Neutrophil (primary cell): ENCODE data around the gene RAB3B.

Source experiments
- H3K27ac ChIP-seq: fragments of 200-600 bp; sonication (generic); 2 replicates; pipeline ENCODE4 v1.5.1; 2016; ENCODE audit warnings: mild to moderate bottlenecking, moderate library complexity
- H3K27me3 ChIP-seq: fragments of 200-600 bp; sonication (generic); 2 replicates; pipeline ENCODE4 v1.6.0; 2016; ENCODE audit warnings: mild to moderate bottlenecking
- H3K36me3 ChIP-seq: fragments of 200-600 bp; sonication (generic); 2 replicates; pipeline ENCODE4 v1.5.1; 2017
- H3K4me1 ChIP-seq, 2 experiments: fragments of 200-600 bp in 1 of 2; sonication (generic) in 1 of 2; 1 replicate in 1 of 2; 2 replicates in 1 of 2; pipeline versions ENCODE4 v1.5.1 to v1.6.1; 2013 to 2016; ENCODE audit warnings: low read depth in 1 of 2, low read length in 1 of 2, mild to moderate bottlenecking in 1 of 2, moderate library complexity in 1 of 2; ENCODE audit not compliant: control insufficient read depth in 1 of 2, insufficient read depth in 1 of 2
- H3K4me3 ChIP-seq, 2 experiments: fragments of 200-600 bp in 1 of 2; sonication (generic) in 1 of 2; 1 replicate in 1 of 2; 2 replicates in 1 of 2; pipeline ENCODE4 v1.5.1; 2013 to 2016; ENCODE audit warnings: low read depth in 1 of 2, low read length in 1 of 2, mild to moderate bottlenecking in 1 of 2, moderate library complexity in 1 of 2
- H3K9me3 ChIP-seq: fragments of 200-600 bp; sonication (generic); 2 replicates; pipeline ENCODE4 v1.5.1; 2016
- TF ChIP-seq, protein P1 (sequence below): fragments of 200-600 bp; sonication (generic); IDR thresholded peaks from 2 replicates; pipeline ENCODE4 v1.5.1; 2016; ENCODE audit warnings: antibody characterized with exemption

RAB3B gene

DNA sequence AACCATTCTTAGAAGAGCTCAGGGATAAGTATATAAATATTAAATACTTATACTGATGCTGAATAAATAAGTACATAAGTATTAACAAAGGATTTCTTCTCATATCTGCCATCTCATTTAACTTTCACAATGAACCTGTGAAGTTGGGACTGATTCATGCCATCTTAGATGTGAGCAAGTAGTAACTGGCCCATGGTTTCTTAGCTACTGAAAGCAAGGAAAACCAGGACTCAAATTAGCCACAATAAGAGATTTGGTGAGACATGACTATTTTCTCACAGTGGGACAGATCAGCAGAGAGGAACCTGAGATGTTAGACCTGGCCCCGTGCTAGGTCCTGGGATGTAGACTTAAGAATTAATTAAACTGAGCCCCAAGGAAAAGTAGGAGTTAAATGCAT is 8.2 kb upstream of the RAB3B start:
- Histone ChIP-seq H3K27ac (no peak overlapping the region), H3K9me3 (no peaks in the 10 kb centered on the region), H3K4me3 (no peak overlapping the region), H3K36me3 (no peaks in the 10 kb centered on the region), H3K4me1 (no peaks in the 10 kb centered on the region), H3K27me3 (peaks cover 31% of the 10 kb centered on the region)
- TF ChIP-seq, protein P1, sequence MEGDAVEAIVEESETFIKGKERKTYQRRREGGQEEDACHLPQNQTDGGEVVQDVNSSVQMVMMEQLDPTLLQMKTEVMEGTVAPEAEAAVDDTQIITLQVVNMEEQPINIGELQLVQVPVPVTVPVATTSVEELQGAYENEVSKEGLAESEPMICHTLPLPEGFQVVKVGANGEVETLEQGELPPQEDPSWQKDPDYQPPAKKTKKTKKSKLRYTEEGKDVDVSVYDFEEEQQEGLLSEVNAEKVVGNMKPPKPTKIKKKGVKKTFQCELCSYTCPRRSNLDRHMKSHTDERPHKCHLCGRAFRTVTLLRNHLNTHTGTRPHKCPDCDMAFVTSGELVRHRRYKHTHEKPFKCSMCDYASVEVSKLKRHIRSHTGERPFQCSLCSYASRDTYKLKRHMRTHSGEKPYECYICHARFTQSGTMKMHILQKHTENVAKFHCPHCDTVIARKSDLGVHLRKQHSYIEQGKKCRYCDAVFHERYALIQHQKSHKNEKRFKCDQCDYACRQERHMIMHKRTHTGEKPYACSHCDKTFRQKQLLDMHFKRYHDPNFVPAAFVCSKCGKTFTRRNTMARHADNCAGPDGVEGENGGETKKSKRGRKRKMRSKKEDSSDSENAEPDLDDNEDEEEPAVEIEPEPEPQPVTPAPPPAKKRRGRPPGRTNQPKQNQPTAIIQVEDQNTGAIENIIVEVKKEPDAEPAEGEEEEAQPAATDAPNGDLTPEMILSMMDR, result no peak

DNA sequence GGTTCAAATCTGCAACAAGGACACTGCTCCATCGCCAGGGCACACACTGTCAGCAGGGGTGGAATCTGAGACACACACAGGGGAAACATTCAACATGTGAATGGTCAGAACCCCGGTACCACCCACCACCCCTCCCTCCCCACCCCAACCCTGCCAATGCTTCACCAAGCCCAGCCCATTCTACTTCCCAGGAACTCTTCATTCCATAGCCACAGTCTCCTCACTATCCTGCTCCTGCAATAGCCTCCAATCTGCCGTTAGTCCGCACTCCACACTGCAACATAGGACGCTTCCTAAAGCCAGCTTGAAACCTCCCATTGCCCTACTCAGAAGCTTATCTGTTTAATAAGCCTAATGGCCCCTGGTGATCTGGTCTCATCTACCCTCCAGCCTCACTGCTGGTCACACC is 7.5 kb upstream of the RAB3B start:
- Histone ChIP-seq H3K9me3 (no peaks in the 10 kb centered on the region), H3K4me1 (no peaks in the 10 kb centered on the region), H3K36me3 (no peaks in the 10 kb centered on the region), H3K27ac (no peak overlapping the region), H3K4me3 (no peak overlapping the region), H3K27me3 (peaks cover 38% of the 10 kb centered on the region)
- TF ChIP-seq, protein P1, result no peak

DNA sequence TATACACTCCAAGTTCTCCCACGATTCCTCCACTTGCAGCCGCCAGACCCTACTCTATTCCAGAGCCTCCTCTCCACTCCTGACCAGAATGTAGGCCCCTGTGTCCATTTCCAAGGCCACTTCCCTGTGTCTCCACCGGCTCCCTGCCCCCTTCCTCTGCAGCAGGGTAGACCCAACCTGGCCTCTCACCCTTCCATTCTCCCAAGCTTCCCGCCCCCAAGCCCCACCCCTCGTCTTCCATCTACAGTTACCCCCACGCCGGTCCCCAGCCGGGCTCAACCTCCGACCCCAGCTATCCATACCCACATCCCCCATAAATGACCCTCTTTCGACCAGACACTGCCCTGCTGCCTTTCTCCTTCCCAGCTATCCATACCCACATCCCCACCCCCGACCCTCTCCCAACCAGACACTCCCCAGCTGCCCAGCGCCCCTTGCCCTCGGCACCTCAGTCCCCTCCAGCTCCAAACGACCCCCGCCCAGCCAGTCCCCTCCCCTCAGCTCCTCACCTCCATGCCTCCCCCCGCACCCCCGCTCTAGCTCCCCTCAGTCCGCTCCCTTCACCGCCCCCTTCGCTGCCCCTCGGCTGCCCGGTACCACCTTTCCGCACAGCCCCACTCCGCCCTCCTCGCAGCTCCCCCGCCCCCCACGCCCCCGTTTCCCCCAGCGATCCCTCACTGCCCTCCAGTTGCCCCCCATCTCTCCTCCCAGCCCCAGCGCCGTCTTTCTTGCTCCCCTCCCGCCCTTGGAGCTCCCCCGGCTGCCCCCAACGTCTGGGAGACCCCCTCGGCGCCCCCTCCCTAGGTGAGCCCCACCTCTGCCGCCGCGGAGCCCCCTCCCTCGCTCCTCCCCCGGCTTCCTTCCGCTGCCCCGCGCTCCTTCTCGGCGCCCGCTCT is 670 bp downstream of the RAB3B start:
- H3K36me3 ChIP-seq, result no peaks in the 10 kb centered on the region
- no peaks in the 10 kb centered on the region for H3K9me3 ChIP-seq
- peaks cover 0 to 6% of the 10 kb centered on the region in 2 experiments for H3K4me1 ChIP-seq
- peak overlapping the region in 1 of 2 experiments; percentile 13 for H3K4me3 ChIP-seq
- TF ChIP-seq, protein P1, result no peak
- no peak overlapping the region for H3K27ac ChIP-seq
- peaks cover 81% of the 10 kb centered on the region for H3K27me3 ChIP-seq

DNA sequence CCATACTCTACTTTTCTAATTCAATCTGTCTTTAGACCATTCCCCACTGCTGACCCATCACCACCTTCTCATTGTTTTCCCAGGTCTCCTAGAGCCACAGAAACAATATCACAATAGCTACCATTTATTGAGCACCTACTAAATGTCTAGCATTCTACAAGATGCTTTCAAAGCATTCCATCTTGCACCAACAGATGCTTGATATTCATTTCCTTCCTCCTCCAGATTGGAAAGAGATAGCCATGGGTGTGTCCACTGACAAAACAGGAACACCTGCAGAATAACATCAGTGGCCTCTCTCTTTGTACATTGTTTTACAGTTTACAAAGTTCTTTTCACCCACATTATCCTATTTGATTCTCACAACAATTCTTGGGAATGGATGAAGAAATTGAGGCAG is 2.2 kb downstream of the RAB3B start:
- Histone ChIP-seq H3K27ac (no peak overlapping the region), H3K4me1 (peaks cover 0 to 6% of the 10 kb centered on the region in 2 experiments), H3K36me3 (no peaks in the 10 kb centered on the region), H3K27me3 (peaks cover 70% of the 10 kb centered on the region), H3K9me3 (no peaks in the 10 kb centered on the region), H3K4me3 (no peak overlapping the region)
- TF ChIP-seq, protein P1, result no peak

DNA sequence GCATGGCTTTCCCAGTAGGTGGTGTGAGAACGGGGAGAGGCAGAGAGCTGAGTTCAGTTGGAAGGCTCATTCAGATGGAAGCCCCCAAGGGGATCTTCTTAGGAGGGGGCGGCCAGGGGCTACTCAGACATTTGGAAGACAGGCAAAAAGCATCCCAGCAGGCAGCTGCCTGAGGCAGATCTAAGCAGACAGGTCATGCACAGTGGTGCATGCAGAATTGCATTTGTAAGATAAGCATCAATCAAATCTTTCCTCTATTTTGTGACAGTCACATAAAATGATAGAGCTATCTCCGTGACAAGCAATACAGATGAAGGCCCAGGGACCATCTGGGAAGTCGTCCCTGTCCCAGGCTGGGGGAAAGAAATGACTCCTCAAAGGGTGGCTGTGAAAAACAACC is 3.8 kb downstream of the RAB3B start:
- Histone ChIP-seq H3K27me3 (peaks cover 55% of the 10 kb centered on the region), H3K36me3 (no peaks in the 10 kb centered on the region), H3K4me1 (peaks cover 0 to 6% of the 10 kb centered on the region in 2 experiments), H3K9me3 (no peaks in the 10 kb centered on the region), H3K4me3 (no peak overlapping the region), H3K27ac (no peak overlapping the region)
- TF ChIP-seq, protein P1, result no peak
